ENCODE results near the gene ESRRA.

GRCh38 chr11:64287676-64288352 lies 17.5 kb upstream of the ESRRA start:
- TF ChIP-seq POLR2AphosphoS5 (IDR thresholded peaks at IDR 0.05) (no peak), CTCF (IDR thresholded peaks at IDR 0.05) (no peak), POLR2A (IDR thresholded peaks at IDR 0.05; ENCODE audit: low read depth) (no peak)
